ENCODE results near the gene DNAJC9. TPM values are rescaled to one million over a fixed set of nuclear protein-coding genes. Genes with fewer than 3 reads are reported as not detected.

The DNAJC9 gene
- total RNA-seq, 2 donors from 2014 or later, result 13.9 to 17.8 TPM

- Histone ChIP-seq H3K4me1 (ENCODE audit: control insufficient read depth in 1 of 2, low read depth in 2 of 2) (no peaks in the 10 kb centered on the region), H3K27ac (no peak overlapping the region), H3K9me3 (no peaks in the 10 kb centered on the region), H3K27me3 (replicated peaks; ENCODE audit: insufficient read depth) (no peaks in the 10 kb centered on the region), H3K36me3 (peaks cover 17% of the 10 kb centered on the region), H3K4me3 (no peak overlapping the region)
- no peak for ATAC-seq (ENCODE audit: insufficient number of reproducible peaks, low FRiP score, low read depth)
- no peak for TF ChIP-seq CTCF (IDR thresholded peaks at IDR 0.05)
- DNase-seq (ENCODE audit: low spot score), result no peak
Measured at GRCh38 chr10:73238990-73239566, 8.0 kb downstream of the DNAJC9 start.

GRCh38 chr10:73234695-73235094 lies 12.4 kb downstream of the DNAJC9 start:
- Histone ChIP-seq H3K9me3 (no peaks in the 10 kb centered on the region), H3K4me3 (no peak overlapping the region), H3K27me3 (replicated peaks; ENCODE audit: insufficient read depth) (no peaks in the 10 kb centered on the region), H3K4me1 (ENCODE audit: control insufficient read depth in 1 of 2, low read depth in 2 of 2) (no peaks in the 10 kb centered on the region), H3K36me3 (peaks cover 5% of the 10 kb centered on the region), H3K27ac (no peak overlapping the region)
- ATAC-seq (ENCODE audit: insufficient number of reproducible peaks, low FRiP score, low read depth) (no peak), DNase-seq (ENCODE audit: low spot score) (no peak)
- no peak for TF ChIP-seq CTCF (IDR thresholded peaks at IDR 0.05)

- ATAC-seq (ENCODE audit: insufficient number of reproducible peaks, low FRiP score, low read depth), result no peak
Measured at GRCh38 chr10:73233883-73234282, 13.2 kb downstream of the DNAJC9 start.

GRCh38 chr10:73232887-73233286 lies 14.2 kb downstream of the DNAJC9 start:
- no peak for TF ChIP-seq CTCF (IDR thresholded peaks at IDR 0.05)
- no peak for DNase-seq (ENCODE audit: low spot score)
- Histone ChIP-seq H3K36me3 (peaks cover 5% of the 10 kb centered on the region), H3K27ac (no peak overlapping the region), H3K4me1 (ENCODE audit: control insufficient read depth in 1 of 2, low read depth in 2 of 2) (no peaks in the 10 kb centered on the region), H3K4me3 (no peak overlapping the region), H3K9me3 (no peaks in the 10 kb centered on the region), H3K27me3 (replicated peaks; ENCODE audit: insufficient read depth) (no peaks in the 10 kb centered on the region)
- ATAC-seq (ENCODE audit: insufficient number of reproducible peaks, low FRiP score, low read depth), result no peak

More at GRCh38 chr10:73233883-73234282, 13.2 kb downstream of the DNAJC9 start:
- H3K9me3 ChIP-seq, result no peaks in the 10 kb centered on the region
- peaks cover 5% of the 10 kb centered on the region for H3K36me3 ChIP-seq
- no peak overlapping the region for H3K4me3 ChIP-seq
- no peak overlapping the region for H3K27ac ChIP-seq
- DNase-seq (ENCODE audit: low spot score), result no peak
- no peaks in the 10 kb centered on the region for H3K27me3 ChIP-seq (replicated peaks; ENCODE audit: insufficient read depth)
- no peaks in the 10 kb centered on the region for H3K4me1 ChIP-seq (ENCODE audit: control insufficient read depth in 1 of 2, low read depth in 2 of 2)
- no peak for TF ChIP-seq CTCF (IDR thresholded peaks at IDR 0.05)

GRCh38 chr10:73229567-73229966 lies 17.5 kb downstream of the DNAJC9 start:
- Histone ChIP-seq H3K4me1 (ENCODE audit: control insufficient read depth in 1 of 2, low read depth in 2 of 2) (no peaks in the 10 kb centered on the region), H3K4me3 (no peak overlapping the region), H3K36me3 (no peaks in the 10 kb centered on the region), H3K27ac (no peak overlapping the region), H3K27me3 (replicated peaks; ENCODE audit: insufficient read depth) (no peaks in the 10 kb centered on the region), H3K9me3 (no peaks in the 10 kb centered on the region)
- TF ChIP-seq CTCF (IDR thresholded peaks at IDR 0.05), result no peak
- ATAC-seq (ENCODE audit: insufficient number of reproducible peaks, low FRiP score, low read depth), result no peak
- DNase-seq (ENCODE audit: low spot score), result no peak
